Ovary (tissue), 3 donors: ENCODE data around the gene LHX2.

Experiments used
- CTCF ChIP-seq, 3 donors: fragments of 450-650 bp in 2 of 3; fragments of 200-600 bp in 1 of 3; IDR thresholded peaks; one replicate each; pipeline versions ENCODE4 v1.5.1 to v1.8.0; 2016 to 2022; ENCODE audit warnings: antibody characterized with exemption in 3 of 3, mild to moderate bottlenecking in 1 of 3
- EP300 ChIP-seq: sonication (generic); formaldehyde crosslinking; IDR thresholded peaks from one replicate; pipeline ENCODE4 v1.6.1; 2017; ENCODE audit warnings: antibody characterized with exemption
- donor health status: DM: no; HTN: no; CAD: no.

- TF ChIP-seq EP300, result no peak
- TF ChIP-seq CTCF (IDR thresholded peaks at IDR 0.05), result no peak
Measured at GRCh38 chr9:123967323-123967722, 44.2 kb upstream of the LHX2 start.
